AG09319 (cell line): ENCODE results near the gene NDST1.

Experiments used
- DNase-seq: peaks from one replicate; pipeline ENCODE4 v3.0.0-alpha.2; 2010; ENCODE audit warnings: low read depth; ENCODE audit errors: extremely low read depth
- TF ChIP-seq, protein P1 (sequence below): IDR thresholded peaks from 2 replicates; pipeline ENCODE4 v1.5.1; 2011; ENCODE audit warnings: low read depth, mild to moderate bottlenecking, inconsistent platforms, low read length, moderate library complexity

The NDST1 gene

DNA sequence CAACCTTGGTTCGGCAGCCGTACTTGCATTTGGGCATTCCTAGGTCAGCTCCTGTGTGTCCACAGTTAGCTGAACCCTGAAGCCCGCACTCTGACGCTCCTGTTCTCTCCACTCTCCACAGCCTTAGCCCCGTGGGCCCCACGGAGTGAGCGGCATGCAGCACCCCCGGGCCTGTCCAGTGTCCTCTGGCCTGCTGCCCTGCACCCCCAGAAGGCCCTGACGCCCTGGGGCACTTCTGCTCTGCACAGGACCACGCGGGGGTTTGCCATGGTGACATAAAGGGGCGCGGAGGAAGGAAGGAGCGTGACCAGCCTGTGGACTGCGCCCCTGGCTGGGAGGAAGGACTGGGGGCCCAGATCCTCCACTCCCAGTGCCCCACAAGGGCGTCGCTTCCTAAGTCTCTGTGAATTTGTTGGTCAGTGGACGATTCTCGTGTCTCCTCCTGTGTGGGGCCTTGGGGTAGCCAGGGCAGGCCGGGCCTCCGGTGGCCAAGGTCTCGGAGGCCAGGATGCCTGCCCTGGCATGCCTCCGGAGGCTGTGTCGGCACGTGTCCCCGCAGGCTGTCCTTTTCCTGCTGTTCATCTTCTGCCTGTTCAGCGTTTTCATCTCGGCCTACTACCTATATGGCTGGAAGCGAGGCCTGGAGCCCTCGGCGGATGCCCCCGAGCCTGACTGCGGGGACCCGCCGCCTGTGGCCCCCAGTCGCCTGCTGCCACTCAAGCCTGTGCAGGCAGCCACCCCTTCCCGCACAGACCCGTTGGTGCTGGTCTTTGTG, 13.0 kb downstream of the NDST1 start:
- DNase-seq: no peak
- TF ChIP-seq, protein P1, sequence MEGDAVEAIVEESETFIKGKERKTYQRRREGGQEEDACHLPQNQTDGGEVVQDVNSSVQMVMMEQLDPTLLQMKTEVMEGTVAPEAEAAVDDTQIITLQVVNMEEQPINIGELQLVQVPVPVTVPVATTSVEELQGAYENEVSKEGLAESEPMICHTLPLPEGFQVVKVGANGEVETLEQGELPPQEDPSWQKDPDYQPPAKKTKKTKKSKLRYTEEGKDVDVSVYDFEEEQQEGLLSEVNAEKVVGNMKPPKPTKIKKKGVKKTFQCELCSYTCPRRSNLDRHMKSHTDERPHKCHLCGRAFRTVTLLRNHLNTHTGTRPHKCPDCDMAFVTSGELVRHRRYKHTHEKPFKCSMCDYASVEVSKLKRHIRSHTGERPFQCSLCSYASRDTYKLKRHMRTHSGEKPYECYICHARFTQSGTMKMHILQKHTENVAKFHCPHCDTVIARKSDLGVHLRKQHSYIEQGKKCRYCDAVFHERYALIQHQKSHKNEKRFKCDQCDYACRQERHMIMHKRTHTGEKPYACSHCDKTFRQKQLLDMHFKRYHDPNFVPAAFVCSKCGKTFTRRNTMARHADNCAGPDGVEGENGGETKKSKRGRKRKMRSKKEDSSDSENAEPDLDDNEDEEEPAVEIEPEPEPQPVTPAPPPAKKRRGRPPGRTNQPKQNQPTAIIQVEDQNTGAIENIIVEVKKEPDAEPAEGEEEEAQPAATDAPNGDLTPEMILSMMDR: no peak

DNA sequence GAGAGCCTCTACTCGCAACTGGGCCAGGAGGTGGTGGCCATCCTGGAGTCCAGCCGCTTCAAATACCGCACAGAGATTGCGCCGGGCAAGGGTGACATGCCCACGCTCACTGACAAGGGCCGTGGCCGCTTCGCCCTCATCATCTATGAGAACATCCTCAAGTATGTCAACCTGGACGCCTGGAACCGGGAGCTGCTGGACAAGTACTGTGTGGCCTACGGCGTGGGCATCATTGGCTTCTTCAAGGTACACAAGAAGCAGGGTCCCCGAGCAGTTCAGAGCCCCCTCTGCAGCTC, 13.5 kb downstream of the NDST1 start:
- DNase-seq: no peak
- TF ChIP-seq, protein P1: no peak

DNA sequence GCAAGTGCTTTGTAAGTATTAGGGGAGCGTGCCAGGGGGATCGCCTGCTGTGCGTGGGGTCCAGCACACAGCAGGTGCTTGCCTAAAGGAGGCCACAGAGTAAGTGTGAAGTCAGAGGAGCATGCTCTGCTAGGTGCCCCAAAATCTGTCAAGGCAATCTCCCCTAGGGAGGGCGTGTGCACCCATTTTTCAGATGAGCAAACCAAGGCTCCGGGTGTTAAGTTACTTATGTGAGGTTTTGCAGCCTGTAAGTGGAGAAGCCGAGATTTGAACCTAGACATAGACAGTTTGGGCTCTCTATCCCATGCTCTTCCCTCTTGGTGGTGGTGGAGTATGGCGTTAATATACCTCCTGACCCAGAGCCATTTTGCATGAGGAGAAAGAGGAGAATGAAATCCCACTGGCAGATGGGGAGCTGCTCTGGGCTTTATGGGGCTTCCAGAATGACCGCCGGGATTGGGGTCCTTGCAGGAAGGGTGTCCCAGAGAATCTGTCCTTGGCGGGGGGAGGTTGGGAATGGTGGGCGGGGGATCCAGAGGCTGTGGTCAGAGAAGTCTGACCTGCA, 14.1 kb downstream of the NDST1 start:
- TF ChIP-seq, protein P1: no peak
- DNase-seq: no peak

DNA sequence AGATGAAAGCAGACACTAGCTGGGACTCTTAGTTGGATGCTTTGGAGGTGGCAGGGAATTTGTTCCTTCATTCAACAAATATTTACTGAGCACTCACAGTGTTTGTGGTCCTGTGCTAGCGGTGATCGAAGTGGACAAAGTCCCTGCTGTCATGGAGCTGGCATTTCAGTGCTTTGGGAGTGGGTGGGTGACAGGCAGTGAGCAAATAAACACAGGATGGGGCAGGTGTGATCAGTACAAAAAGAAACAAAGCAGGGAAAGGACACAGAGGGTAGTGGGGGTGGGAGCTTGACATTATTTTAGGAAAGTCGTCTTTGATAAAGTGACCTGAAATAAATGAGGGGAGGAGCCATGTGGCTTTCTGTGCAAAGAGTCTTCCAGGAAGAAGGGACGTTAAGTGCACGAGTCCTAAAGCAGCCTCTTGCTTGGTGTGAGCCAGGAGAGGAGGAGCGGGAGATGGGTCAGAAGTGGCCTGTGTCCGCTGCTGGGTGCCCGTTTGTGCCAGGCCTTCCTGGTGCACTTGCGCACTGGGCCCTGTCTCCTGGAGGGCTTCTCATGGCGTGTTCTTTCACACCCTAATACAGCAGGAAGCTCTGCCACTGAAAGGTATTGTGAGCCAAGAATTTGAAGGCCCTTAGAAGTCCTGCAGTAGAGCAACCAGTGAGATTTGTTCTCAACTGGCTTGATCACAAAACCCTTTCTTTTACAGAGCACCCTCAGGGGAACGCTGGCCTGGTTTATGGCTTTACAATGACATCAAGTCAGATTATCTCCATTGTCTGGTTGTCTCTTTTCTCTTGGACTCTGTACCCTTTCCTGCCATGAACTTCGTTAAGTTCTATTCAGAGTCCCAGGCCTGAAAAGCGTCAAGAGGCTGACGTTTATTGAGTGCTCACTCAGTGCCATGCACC, 14.8 kb downstream of the NDST1 start:
- DNase-seq: no peak
- TF ChIP-seq, protein P1: no peak

DNA sequence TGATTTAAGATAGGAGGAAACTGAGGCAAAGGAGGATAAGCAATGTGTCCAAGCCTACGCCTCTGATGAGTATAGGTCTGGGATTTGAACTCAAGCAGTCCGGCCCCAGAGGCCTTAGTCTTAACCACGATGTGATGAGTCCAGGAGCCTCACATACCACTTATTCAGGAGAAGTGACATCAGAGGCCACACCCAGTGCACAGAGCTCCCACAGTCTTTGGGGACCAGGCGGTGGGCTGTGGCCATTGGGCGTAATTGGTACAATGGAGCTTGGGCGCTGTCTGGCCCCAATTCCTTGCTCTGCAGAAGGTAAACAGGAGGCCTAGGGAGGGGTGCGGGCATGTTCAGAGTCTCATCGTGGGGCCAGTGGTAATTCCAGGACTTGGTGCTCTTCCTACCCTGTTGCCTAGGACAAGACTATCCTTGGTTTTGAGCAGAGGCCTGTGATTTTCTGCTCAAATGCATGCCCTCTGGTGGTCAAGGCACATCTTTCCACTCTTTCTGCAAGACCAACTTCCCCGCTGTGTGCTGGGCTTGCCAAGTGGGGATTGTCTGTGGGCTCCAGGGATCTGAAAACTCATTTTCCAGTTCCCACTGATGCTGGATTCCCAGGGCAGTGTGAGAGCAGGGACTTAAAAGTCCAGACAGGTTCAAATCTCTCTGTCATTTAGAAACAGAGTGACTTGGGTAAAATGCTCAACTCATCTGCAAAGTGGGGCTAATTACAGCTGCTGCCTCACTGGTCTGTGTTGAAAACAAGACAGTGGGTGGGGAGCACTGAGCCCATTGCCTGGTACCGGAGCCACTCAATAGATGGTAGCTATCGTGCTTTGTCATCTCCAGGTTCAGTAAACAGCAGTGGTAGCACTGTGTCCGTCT, 15.8 kb downstream of the NDST1 start:
- DNase-seq: peak; percentile 52
- TF ChIP-seq, protein P1: peak; percentile 74

DNA sequence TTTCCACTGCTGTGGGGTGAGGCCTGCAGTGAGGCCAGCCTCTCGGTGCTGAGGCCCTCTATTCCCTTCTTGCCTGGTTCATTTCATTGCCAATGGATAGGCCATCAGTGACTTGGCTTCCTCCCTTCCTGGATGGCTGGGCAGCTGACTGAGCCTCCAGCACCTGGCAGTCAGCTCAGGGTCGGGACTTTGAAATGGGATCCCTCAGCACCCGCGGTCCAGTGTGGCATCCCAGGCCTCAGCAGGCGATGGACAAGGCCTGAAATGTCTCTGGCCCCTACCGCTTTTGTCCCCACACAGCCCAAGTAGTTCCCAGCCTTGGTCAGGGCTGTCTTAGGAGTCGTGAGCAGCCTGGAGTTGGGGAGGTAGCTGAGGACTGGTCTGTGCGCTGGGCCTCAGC, 17.2 kb downstream of the NDST1 start:
- no peak for DNase-seq
- TF ChIP-seq, protein P1: no peak
